Uterus (tissue), 2 donors: ENCODE results near the gene ZNRF2.

ENCODE experiments used
- CTCF ChIP-seq, 4 experiments: fragments of 200-600 bp in 2 of 4; fragments of 450-650 bp in 2 of 4; sonication (generic) in 2 of 4; IDR thresholded peaks; one replicate each; pipeline ENCODE4 v1.5.1; 2016 to 2019; ENCODE audit warnings: antibody characterized with exemption in 4 of 4, mild to moderate bottlenecking in 2 of 4, moderate library complexity in 1 of 4
- POLR2A ChIP-seq, 2 donors: fragments of 450-650 bp; IDR thresholded peaks; one replicate each; pipeline ENCODE4 v1.6.1; 2016; ENCODE audit warnings: antibody characterized with exemption in 2 of 2, mild to moderate bottlenecking in 1 of 2, moderate library complexity in 1 of 2

- TF ChIP-seq CTCF (IDR thresholded peaks at IDR 0.05) (no peak), POLR2A (IDR thresholded peaks at IDR 0.05) (no peak)
Measured at GRCh38 chr7:30347226-30348082, 63.1 kb downstream of the ZNRF2 start.
